Measurements from ENCODE around the gene ZDHHC9.
A peak's percentile ranks its signal among the peaks of the same experiment; 100 is the strongest.

The ZDHHC9 gene

GRCh38 chrX:129772796-129773431, 70.8 kb downstream of the ZDHHC9 start:
- no peaks in the 10 kb centered on the region for H3K9me3 Mint-ChIP-seq
- H3K4me1 Mint-ChIP-seq, result peaks cover 35% of the 10 kb centered on the region
- H3K4me3 Mint-ChIP-seq, result peak overlapping the region; percentile 24
- peak; percentile 74 to 75 for DNase-seq (ENCODE audit: low spot score in 2 of 2)
- H3K36me3 Mint-ChIP-seq, result no peaks in the 10 kb centered on the region
- peak; percentile 68 for ATAC-seq (ENCODE audit: low read depth)
- H3K27me3 Mint-ChIP-seq, result no peaks in the 10 kb centered on the region
- H3K27ac Mint-ChIP-seq, result peak overlapping the region; percentile 98

- Mint-ChIP-seq H3K27ac (peak overlapping the region; percentile 63), H3K4me3 (no peak overlapping the region), H3K9me3 (no peaks in the 10 kb centered on the region), H3K27me3 (no peaks in the 10 kb centered on the region), H3K4me1 (peaks cover 36% of the 10 kb centered on the region), H3K36me3 (no peaks in the 10 kb centered on the region)
- ATAC-seq (ENCODE audit: low read depth) (no peak), DNase-seq (ENCODE audit: low spot score in 2 of 2) (no peak)
These were observed 72.3 kb downstream of the ZDHHC9 start for GRCh38 chrX:129771266-129771995.

- peak in 1 of 2 donors; percentile 47 for DNase-seq (ENCODE audit: low spot score in 2 of 2)
- ATAC-seq (ENCODE audit: low read depth), result peak; percentile 59
- Mint-ChIP-seq H3K4me3 (peak overlapping the region; percentile 32), H3K27ac (peak overlapping the region; percentile 73), H3K9me3 (no peaks in the 10 kb centered on the region), H3K27me3 (no peaks in the 10 kb centered on the region), H3K4me1 (peaks cover 29% of the 10 kb centered on the region), H3K36me3 (no peaks in the 10 kb centered on the region)
These were observed 74.1 kb downstream of the ZDHHC9 start for GRCh38 chrX:129769467-129770154.

GRCh38 chrX:129768586-129769466, 74.9 kb downstream of the ZDHHC9 start:
- ATAC-seq (ENCODE audit: low read depth) (no peak), DNase-seq (ENCODE audit: low spot score in 2 of 2) (no peak)
- H3K4me3 Mint-ChIP-seq, result peak overlapping the region; percentile 32
- no peaks in the 10 kb centered on the region for H3K27me3 Mint-ChIP-seq
- no peaks in the 10 kb centered on the region for H3K36me3 Mint-ChIP-seq
- H3K4me1 Mint-ChIP-seq, result peaks cover 23% of the 10 kb centered on the region
- no peaks in the 10 kb centered on the region for H3K9me3 Mint-ChIP-seq
- H3K27ac Mint-ChIP-seq, result peak overlapping the region; percentile 73

GRCh38 chrX:129768186-129768585, 75.5 kb downstream of the ZDHHC9 start:
- Mint-ChIP-seq H3K4me3 (no peak overlapping the region), H3K36me3 (no peaks in the 10 kb centered on the region), H3K4me1 (peaks cover 22% of the 10 kb centered on the region), H3K9me3 (no peaks in the 10 kb centered on the region), H3K27me3 (no peaks in the 10 kb centered on the region), H3K27ac (peak overlapping the region; percentile 73)
- no peak for ATAC-seq (ENCODE audit: low read depth)
- DNase-seq (ENCODE audit: low spot score in 2 of 2), result no peak

- Mint-ChIP-seq H3K27me3 (no peaks in the 10 kb centered on the region), H3K36me3 (no peaks in the 10 kb centered on the region), H3K27ac (no peak overlapping the region), H3K4me3 (no peak overlapping the region), H3K9me3 (no peaks in the 10 kb centered on the region), H3K4me1 (peaks cover 15% of the 10 kb centered on the region)
- DNase-seq (ENCODE audit: low spot score in 2 of 2) (no peak), ATAC-seq (ENCODE audit: low read depth) (no peak)
These were observed 80.0 kb downstream of the ZDHHC9 start for GRCh38 chrX:129763666-129764065.

GRCh38 chrX:129762448-129762847, 81.2 kb downstream of the ZDHHC9 start:
- peaks cover 19% of the 10 kb centered on the region for H3K4me1 Mint-ChIP-seq
- ATAC-seq (ENCODE audit: low read depth) (no peak), DNase-seq (ENCODE audit: low spot score in 2 of 2) (no peak)
- H3K27me3 Mint-ChIP-seq, result no peaks in the 10 kb centered on the region
- no peaks in the 10 kb centered on the region for H3K9me3 Mint-ChIP-seq
- H3K27ac Mint-ChIP-seq, result no peak overlapping the region
- no peak overlapping the region for H3K4me3 Mint-ChIP-seq
- H3K36me3 Mint-ChIP-seq, result no peaks in the 10 kb centered on the region

GRCh38 chrX:129761596-129761995, 82.1 kb downstream of the ZDHHC9 start:
- no peaks in the 10 kb centered on the region for H3K9me3 Mint-ChIP-seq
- no peak overlapping the region for H3K4me3 Mint-ChIP-seq
- H3K36me3 Mint-ChIP-seq, result no peaks in the 10 kb centered on the region
- no peak overlapping the region for H3K27ac Mint-ChIP-seq
- DNase-seq (ENCODE audit: low spot score in 2 of 2), result no peak
- no peak for ATAC-seq (ENCODE audit: low read depth)
- H3K27me3 Mint-ChIP-seq, result no peaks in the 10 kb centered on the region
- peaks cover 18% of the 10 kb centered on the region for H3K4me1 Mint-ChIP-seq

- Mint-ChIP-seq H3K4me1 (peaks cover 22% of the 10 kb centered on the region), H3K36me3 (no peaks in the 10 kb centered on the region), H3K4me3 (no peak overlapping the region), H3K27me3 (no peaks in the 10 kb centered on the region), H3K9me3 (no peaks in the 10 kb centered on the region), H3K27ac (no peak overlapping the region)
- no peak for ATAC-seq (ENCODE audit: low read depth)
- DNase-seq (ENCODE audit: low spot score in 2 of 2), result no peak
These were observed 82.7 kb downstream of the ZDHHC9 start for GRCh38 chrX:129760981-129761380.

- Mint-ChIP-seq H3K27ac (peak overlapping the region; percentile 58), H3K36me3 (no peaks in the 10 kb centered on the region), H3K9me3 (no peaks in the 10 kb centered on the region), H3K27me3 (no peaks in the 10 kb centered on the region), H3K4me1 (peaks cover 25% of the 10 kb centered on the region), H3K4me3 (no peak overlapping the region)
- ATAC-seq (ENCODE audit: low read depth) (no peak), DNase-seq (ENCODE audit: low spot score in 2 of 2) (no peak)
These were observed 83.5 kb downstream of the ZDHHC9 start for GRCh38 chrX:129760155-129760554.

GRCh38 chrX:129759576-129760061, 84.1 kb downstream of the ZDHHC9 start:
- Mint-ChIP-seq H3K36me3 (no peaks in the 10 kb centered on the region), H3K4me3 (no peak overlapping the region), H3K9me3 (no peaks in the 10 kb centered on the region), H3K27ac (peak overlapping the region; percentile 58), H3K4me1 (peaks cover 28% of the 10 kb centered on the region), H3K27me3 (no peaks in the 10 kb centered on the region)
- ATAC-seq (ENCODE audit: low read depth), result no peak
- DNase-seq (ENCODE audit: low spot score in 2 of 2), result no peak

GRCh38 chrX:129755779-129756650, 87.7 kb downstream of the ZDHHC9 start:
- no peaks in the 10 kb centered on the region for H3K27me3 Mint-ChIP-seq
- H3K27ac Mint-ChIP-seq, result peak overlapping the region; percentile 28
- ATAC-seq (ENCODE audit: low read depth) (peak; percentile 36), DNase-seq (ENCODE audit: low spot score in 2 of 2) (no peak)
- no peaks in the 10 kb centered on the region for H3K36me3 Mint-ChIP-seq
- no peaks in the 10 kb centered on the region for H3K9me3 Mint-ChIP-seq
- H3K4me1 Mint-ChIP-seq, result peaks cover 35% of the 10 kb centered on the region
- H3K4me3 Mint-ChIP-seq, result peak overlapping the region; percentile 43
